Mesenteric fat pad (tissue), 1 donor: Measurements from ENCODE around the gene AP3S2. TPM values are rescaled to one million over a fixed set of nuclear protein-coding genes. Genes with fewer than 3 reads are reported as not detected.
A peak's percentile ranks its signal among the peaks of the same experiment; 100 is the strongest.
"Not testable (repeated sequence)": the region's sequence is repeated elsewhere in the genome, so short reads cannot be mapped to it uniquely, and the experiment has no call there.

Experiments used
- DNase-seq: peaks from one replicate; pipeline ENCODE4 v3.0.0-alpha.2; 2020; ENCODE audit warnings: low spot score
- total RNA-seq: library from RNA; stranded (reverse); fragmentation: NEBNext Ultra II Directional; extraction: Animal tissue kit (Norgen Biotek cat#: 25700); gene quantifications from one replicate; pipeline ENCODE4 v1.2.1, GENCODE V29; 2021
- donor health status: DM: yes; HTN: yes; CAD: no.

AP3S2 gene
- total RNA-seq, 1 donor from 2014 or later = 27.3 TPM

DNA sequence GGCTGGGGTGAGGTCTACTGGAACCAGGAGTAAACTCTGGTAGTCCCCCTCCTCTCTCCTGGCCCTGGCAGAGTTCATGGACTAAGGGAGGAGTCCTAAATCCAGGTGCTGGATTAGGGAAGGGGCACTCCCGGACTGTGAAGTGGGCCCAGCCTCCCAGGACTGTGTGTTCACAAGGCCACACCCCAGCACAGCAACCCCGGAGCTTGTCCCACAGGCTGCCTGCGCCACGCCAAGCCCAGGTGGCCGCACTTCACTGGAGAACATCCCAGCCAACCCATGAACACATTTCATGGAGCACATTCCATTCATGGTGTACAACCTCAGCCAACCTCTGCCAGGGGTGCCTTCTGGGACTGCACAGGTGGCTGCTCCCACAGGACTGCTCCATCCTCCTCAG lies 10.7 kb upstream of the AP3S2 start:
- peak; percentile 89 for DNase-seq

GRCh38 chr15:89903858-89904130 lies 10.0 kb upstream of the AP3S2 start:
- no peak for DNase-seq

DNA sequence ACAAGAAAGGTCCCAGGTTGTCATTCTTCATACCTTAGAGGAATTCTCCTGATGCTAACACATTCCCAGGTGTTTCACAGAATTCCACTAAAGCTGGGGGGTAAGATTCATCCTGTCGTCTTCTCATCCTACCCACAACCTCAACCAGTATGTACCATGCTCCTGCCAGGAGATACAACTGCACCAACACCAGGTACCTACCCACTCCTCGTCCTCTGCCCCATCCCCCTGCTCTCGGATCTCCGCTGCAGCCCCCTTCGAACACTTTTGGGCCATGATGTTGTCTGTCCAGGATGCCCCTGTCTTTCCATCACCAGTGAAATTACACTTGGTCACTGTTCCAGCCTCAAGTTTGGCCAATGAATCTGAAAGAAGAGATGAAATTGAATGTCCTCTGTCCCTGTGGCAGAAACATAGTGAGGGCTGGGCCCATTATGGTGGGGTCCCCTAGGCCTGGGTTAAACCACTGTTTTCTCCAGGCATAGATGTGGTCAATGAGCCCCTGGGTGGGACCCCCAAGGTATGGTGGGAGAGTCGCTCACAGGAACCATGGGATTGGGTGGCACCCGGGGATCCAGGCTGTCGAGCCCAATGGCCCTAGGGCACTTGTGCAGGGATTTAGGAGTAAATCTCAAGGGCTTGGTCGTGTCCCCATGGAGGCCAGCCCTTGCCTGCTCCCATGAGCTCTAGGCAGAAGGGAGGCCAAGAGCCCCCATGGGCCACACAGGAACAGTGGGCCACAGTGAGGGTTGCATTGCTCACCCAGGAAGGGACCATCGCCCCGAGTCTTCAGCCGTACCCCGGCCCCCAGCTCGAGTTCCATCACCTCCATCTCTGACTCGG lies 9.4 kb upstream of the AP3S2 start:
- peak; percentile 82 for DNase-seq

DNA sequence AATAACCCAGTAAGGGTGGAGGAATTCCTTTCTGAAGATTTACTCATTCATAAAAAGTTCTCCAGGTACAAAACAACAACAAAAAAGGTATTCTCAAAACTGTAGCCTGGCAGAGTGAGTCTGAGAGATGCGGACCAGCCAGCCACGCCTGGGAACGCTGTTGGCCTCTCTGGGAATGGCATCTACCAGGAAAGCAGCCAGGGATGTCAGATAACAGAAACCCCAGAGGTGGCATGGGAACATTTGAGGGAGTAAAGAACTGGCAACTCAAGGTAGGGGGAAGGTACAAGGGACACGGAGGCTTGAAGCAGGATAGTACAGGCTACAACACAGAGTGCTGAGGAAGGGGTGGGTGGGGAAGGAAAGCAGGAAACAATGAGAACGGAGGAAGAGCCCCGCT lies 7.1 kb upstream of the AP3S2 start:
- DNase-seq = peak; percentile 37

- no peak for DNase-seq
Observed at GRCh38 chr15:89899951-89900567, 6.3 kb upstream of the AP3S2 start.

- peak; percentile 77 for DNase-seq
Observed at GRCh38 chr15:89899295-89899945, 5.6 kb upstream of the AP3S2 start.

GRCh38 chr15:89898614-89899294 lies 5.0 kb upstream of the AP3S2 start:
- DNase-seq = no peak

DNA sequence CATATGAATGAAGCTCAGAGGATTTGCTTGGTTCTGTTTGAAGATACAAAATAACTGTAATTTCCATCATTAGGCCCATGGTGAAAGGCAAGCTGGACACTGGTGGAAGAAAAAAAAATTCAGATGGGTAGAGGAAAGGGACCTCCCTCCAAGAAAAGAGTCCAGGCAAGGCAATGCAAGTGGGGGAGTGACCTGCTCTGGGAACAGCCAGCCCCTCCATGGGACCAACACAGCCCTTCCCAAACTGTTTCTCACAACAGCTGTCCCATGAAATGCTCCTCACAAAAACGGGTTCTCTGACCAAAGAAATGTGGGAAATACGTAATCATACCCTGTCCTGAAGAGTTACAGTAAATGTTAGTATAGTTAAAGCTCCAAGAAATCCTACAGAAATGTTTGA lies 4.4 kb upstream of the AP3S2 start:
- DNase-seq = no peak

DNA sequence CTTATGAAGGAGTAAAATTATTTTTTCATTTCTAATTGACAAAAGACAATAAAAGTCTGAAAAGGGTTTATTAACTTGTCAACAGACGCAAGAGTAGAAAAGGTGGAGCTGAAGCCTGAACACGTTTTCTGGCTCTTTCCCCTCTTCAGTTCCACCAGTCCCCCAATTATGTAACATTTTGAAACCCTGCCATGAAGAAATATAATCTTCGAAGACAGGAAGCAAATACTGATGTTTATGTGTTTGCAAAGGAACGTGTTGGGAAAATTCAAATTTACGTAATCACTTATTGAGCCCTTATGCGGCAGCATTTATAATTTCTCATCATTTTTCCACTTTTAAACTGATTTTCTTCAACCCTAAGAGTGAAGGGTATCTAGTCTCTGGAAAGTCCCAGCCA lies 767 bp downstream of the AP3S2 start:
- DNase-seq = no peak

GRCh38 chr15:89888214-89888804 lies 5.5 kb downstream of the AP3S2 start:
- no peak for DNase-seq

- DNase-seq = no peak
Observed at GRCh38 chr15:89885611-89886010, 8.2 kb downstream of the AP3S2 start.

DNA sequence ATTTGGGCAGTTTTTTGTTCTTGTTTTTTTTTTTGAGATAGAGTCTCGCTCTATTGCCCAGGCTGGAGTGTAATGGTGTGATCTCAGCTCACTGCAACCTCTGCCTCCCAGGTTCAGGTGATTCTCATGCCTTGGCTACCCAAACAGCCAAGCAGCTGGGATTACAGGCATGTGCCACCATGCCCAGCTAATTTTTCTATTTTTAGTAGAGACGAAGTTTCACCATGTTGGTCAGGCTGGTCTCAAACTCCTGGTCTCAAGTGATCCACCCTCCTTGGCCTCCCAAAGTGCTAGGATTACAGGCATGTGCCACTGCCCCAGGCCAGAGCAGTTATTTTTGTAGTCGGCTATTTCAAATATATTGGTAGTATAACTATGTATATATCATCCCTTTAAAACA lies 8.6 kb downstream of the AP3S2 start:
- DNase-seq = not testable (repeated sequence)

- DNase-seq = no peak
Observed at GRCh38 chr15:89883518-89883917, 10.3 kb downstream of the AP3S2 start.

GRCh38 chr15:89880727-89881126 lies 13.1 kb downstream of the AP3S2 start:
- no peak for DNase-seq

- DNase-seq = no peak
Observed at GRCh38 chr15:89878323-89878722, 15.5 kb downstream of the AP3S2 start.

GRCh38 chr15:89877083-89877425 lies 16.7 kb downstream of the AP3S2 start:
- DNase-seq = no peak

DNA sequence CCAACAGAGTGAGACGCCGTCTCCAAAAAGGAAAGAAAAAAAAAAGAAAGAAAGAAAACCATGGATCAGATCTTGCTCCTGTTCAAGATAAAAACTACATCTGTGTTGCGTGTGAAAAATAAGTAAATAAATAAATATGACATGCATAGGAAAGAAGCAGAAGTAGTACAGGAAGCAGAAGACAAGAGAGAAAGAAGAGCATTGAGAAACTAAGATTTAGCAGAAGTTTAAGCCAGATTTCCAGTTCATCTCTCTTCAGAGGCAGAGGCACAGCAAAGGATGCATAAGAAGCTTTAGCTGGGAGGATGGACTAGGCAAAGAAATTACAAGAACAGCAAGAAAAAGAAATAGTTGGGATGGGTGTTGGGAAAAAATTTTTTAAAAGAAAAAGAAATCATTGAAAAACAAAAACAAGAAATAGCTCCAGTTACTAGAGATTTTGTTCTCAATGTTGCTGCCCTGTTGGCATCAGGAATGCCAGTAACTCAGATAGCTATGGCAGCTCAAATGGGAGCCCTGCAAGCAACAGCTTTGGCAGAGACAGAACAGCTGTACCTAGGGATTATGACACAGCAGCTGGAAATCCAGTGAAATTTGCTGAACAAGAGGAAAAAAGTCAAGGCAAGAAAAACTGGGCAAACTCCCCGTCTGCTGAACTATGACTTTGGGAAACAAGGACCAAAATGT lies 17.3 kb downstream of the AP3S2 start:
- DNase-seq = no peak

DNA sequence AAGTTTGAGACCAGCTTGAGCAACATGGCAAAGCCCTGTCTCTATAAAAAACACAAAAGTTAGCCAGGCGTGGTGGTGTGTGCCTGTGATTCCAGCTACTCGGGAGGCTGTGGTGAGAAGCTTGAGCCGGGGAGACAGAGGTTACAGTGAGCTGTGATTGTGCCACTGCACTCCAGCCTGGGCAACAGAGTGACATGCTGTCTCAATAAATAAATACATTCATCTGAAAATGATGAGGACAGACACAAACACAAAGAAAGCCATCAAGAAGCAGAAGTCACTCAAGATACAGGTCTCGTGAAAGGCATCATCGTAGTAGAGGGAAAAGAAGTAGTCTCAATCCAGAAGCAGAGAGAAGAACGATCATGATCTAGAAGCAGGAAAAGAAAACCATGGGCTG lies 18.1 kb downstream of the AP3S2 start:
- DNase-seq = no peak

DNA sequence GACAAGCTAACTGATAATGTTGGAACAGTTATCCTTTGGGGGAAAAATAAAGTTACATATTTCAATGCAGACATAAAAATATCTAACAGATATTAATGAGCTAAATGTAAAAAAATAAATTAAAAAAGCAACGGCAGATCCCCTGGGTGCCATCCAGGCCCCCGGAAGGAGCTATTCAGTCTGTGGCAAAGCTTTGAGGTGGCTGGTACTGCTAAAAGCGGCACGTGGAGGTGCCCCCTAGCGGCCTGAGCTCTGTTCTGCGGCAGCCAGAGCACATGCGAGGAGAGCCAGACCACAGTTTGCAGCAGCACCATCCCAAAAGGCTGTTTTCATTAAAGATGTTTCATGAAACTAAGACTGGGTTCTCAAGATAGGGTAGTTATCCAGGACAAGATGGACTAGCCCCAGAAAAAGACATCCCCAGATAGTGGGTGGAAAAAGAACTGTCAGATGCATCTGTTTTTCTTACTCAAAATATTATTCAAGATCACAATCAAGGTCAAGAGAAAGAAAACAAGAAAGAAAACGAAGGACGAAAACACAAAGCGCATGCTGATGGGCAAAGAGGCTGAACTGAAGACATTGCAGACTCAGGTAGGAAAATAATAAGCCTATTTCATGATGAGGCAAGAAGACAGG lies 18.7 kb downstream of the AP3S2 start:
- no peak for DNase-seq

DNA sequence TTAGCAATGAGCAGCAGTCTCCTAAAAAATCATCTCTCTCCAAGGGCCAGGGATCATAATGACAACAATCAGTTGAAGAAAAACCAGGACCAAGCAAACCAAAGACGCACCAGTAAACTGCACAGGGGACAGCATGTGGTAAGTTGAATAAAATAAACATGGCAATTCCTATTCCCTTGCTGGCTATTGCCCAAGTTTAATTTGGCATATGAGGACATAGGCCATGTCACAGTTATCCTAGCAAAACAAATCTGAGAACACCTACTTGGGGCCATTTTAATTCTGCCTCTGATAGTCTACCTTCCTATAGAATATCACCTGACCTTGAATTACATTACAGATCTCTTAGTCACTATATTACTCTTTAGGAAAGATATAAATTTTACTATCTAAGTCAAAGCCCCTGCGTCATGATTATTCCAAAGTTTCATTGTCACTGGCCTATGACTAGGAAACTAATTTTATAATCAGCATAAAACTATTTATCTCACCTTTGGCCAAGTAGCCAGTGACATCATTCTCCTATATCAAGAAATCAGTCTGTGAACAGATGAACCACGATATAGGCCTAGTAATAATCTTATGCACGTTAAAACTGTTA lies 23.0 kb downstream of the AP3S2 start:
- no peak for DNase-seq
